Right cardiac atrium (tissue), 5 donors: Measurements from ENCODE around the gene NPY. TPM values are rescaled to one million over a fixed set of nuclear protein-coding genes. Genes with fewer than 3 reads are reported as not detected.

Source experiments
- ATAC-seq, 2 donors: fragments of 200-7000 bp; cut with Tn5 transposase; one replicate each; pipeline versions ENCODE4 v1.8.0 to v1.9.1; 2020; ENCODE audit warnings: moderate library complexity in 2 of 2, mild to moderate bottlenecking in 1 of 2
- DNase-seq, 3 donors: peaks; one replicate each; pipeline ENCODE4 v3.0.0-alpha.2; 2020
- H3K27ac ChIP-seq: one replicate; pipeline ENCODE4 v1.5.1; 2013; ENCODE audit warnings: mild to moderate bottlenecking, low read length, control low read depth, moderate library complexity
- H3K27me3 ChIP-seq: one replicate; pipeline ENCODE4 v1.6.1; 2013; ENCODE audit not compliant: control insufficient read depth, insufficient read depth
- H3K4me1 ChIP-seq: one replicate; pipeline ENCODE4 v1.6.1; 2013; ENCODE audit warnings: low read length; ENCODE audit not compliant: control insufficient read depth, insufficient read depth
- H3K4me3 ChIP-seq: one replicate; pipeline ENCODE4 v1.5.1; 2013; ENCODE audit warnings: low read length, control low read depth
- H3K9me3 ChIP-seq: one replicate; pipeline ENCODE4 v1.6.1; 2013; ENCODE audit warnings: low read length; ENCODE audit not compliant: control insufficient read depth
- WGBS: extraction: QIAGEN DNeasy Blood & Tissue Kit; methylation state at CpG from one replicate; pipeline ENCODE4 v1.1.7; 2013; 5-methylcytosine and 5-hydroxymethylcytosine counted together
- intact Hi-C, 4 donors: fragments of 100-400 bp; cut with DNase I; formaldehyde crosslinking; loops; one replicate each; pipeline versions ENCODE4 v1.11.0 to v1.14.0; 2022 to 2023
- polyA plus RNA-seq: library from polyadenylated mRNA; stranded (reverse); fragments of 200-250 nt; gene quantifications from one replicate; pipeline ENCODE4 v1.2.3, GENCODE V29; 2013
- total RNA-seq, 4 donors: library from RNA; stranded (reverse); fragmentation: NEBNext Ultra II Directional; extraction: Animal tissue kit (Norgen Biotek cat#: 25700); gene quantifications; one replicate each; pipeline ENCODE4 v1.2.1, GENCODE V29; 2021
- donor health status: healthy with polysubstance abuse.
- donor health status: DM: no; HTN: yes; CAD: no.
- donor health status: DM: no; HTN: no; CAD: no.
- donor health status: DM: no; HTN: yes; CAD: no; lungs with severe emphysema.
- donor health status: DM: yes; HTN: yes; CAD: no.

The NPY gene
- total and polyA plus RNA-seq, 5 donors = 1.9 TPM; not detected in 4

- Histone ChIP-seq H3K9me3 (no peaks in the 10 kb centered on the region), H3K4me3 (no peak overlapping the region), H3K27me3 (no peaks in the 10 kb centered on the region), H3K27ac (no peak overlapping the region), H3K4me1 (no peaks in the 10 kb centered on the region)
- ATAC-seq (no peak), DNase-seq (no peak)
- WGBS = 76% methylated on average over 6 of the region's 6 CpGs
- intact Hi-C loops = no loop called here
Measured at GRCh38 chr7:24316340-24316739, 32.4 kb downstream of the NPY start.

DNA sequence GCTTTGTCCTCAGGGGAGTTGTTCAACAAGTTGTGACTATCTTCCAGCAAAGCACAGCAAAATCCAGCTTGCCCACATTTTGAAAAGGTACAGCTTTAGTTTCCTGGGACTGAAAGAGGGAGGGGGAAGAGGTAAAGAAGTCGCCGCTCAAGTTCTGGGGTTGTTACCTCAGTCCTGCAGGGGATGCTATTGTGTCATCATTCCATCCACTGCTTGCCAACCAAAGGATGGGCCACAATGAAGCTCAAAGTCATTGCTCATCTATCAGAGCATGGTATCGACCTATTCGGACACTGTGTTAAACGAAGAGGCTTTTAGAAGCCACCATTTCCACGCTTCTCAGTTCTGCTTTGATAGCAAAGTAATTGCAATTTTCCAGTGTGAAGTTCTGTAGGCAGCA is 34.3 kb downstream of the NPY start:
- no peak overlapping the region for H3K27ac ChIP-seq
- no peak overlapping the region for H3K4me3 ChIP-seq
- no peaks in the 10 kb centered on the region for H3K4me1 ChIP-seq
- no peaks in the 10 kb centered on the region for H3K9me3 ChIP-seq
- 58% methylated on average over 6 of the region's 6 CpGs for WGBS
- H3K27me3 ChIP-seq = no peaks in the 10 kb centered on the region
- no peak for DNase-seq
- no peak for ATAC-seq
- intact Hi-C loops = no loop called here

DNA sequence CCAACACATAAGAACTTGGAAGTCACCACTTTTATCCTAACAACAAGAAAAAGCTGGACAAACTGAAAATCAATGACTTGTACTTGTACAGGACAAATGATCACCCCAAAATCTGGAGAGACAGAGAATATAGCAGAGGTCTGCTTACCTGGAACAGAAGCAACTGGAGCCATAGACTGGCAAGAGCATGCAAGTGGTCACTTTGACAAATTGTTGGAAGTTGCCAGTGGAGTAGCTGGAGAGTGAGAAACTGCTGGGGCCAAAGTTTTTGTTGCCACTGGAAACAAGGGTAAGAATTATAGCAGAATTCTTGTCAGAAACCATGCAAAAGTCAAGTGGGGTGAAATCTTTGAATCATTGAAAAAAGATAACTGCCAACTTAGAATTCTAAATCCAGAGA is 35.2 kb downstream of the NPY start:
- no peak overlapping the region for H3K4me3 ChIP-seq
- DNase-seq = no peak
- intact Hi-C loops = no loop called here
- no peaks in the 10 kb centered on the region for H3K4me1 ChIP-seq
- H3K27me3 ChIP-seq = no peaks in the 10 kb centered on the region
- no peak for ATAC-seq
- H3K9me3 ChIP-seq = no peaks in the 10 kb centered on the region
- no peak overlapping the region for H3K27ac ChIP-seq

GRCh38 chr7:24323961-24324480 is 40.0 kb downstream of the NPY start:
- Histone ChIP-seq H3K9me3 (no peaks in the 10 kb centered on the region), H3K4me3 (no peak overlapping the region), H3K27ac (no peak overlapping the region), H3K4me1 (no peaks in the 10 kb centered on the region), H3K27me3 (no peaks in the 10 kb centered on the region)
- WGBS = 57% methylated on average over 3 of the region's 3 CpGs
- intact Hi-C loops = no loop called here
- no peak for DNase-seq
- no peak for ATAC-seq

DNA sequence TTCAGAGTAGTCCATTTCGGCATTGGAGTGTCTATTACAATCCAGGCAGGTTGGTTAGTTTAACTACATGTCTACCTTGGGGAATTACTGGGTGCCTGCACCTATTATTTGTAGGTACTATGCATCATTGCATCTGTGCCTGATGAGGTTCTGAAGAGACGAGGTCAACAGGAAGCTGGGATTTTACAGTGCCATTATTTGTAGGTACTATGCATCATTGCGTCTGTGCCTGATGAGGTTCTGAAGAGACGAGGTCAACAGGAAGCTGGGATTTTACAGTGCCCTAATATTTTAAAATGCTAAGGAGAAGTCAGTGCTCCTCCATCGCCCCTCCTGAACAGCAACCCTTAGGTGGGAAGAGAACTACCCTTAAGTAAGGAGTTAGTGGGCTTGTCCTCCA is 41.7 kb downstream of the NPY start:
- H3K9me3 ChIP-seq = no peaks in the 10 kb centered on the region
- H3K4me1 ChIP-seq = no peaks in the 10 kb centered on the region
- no peaks in the 10 kb centered on the region for H3K27me3 ChIP-seq
- intact Hi-C loops = no loop called here
- no peak overlapping the region for H3K27ac ChIP-seq
- 86% methylated on average over 5 of the region's 5 CpGs for WGBS
- ATAC-seq (no peak), DNase-seq (no peak)
- no peak overlapping the region for H3K4me3 ChIP-seq

- 65% methylated on average over 5 of the region's 5 CpGs for WGBS
- ATAC-seq = no peak
Measured at GRCh38 chr7:24328050-24328449, 44.1 kb downstream of the NPY start.

GRCh38 chr7:24328894-24329293 is 44.9 kb downstream of the NPY start:
- H3K4me3 ChIP-seq = no peak overlapping the region
- no peak for ATAC-seq
- WGBS = 77% methylated on average over 2 of the region's 2 CpGs
- DNase-seq = no peak
- H3K9me3 ChIP-seq = no peaks in the 10 kb centered on the region
- no peaks in the 10 kb centered on the region for H3K27me3 ChIP-seq
- intact Hi-C loops = no loop called here
- no peak overlapping the region for H3K27ac ChIP-seq
- H3K4me1 ChIP-seq = no peaks in the 10 kb centered on the region

More at GRCh38 chr7:24328050-24328449, 44.1 kb downstream of the NPY start:
- DNase-seq = no peak
- Histone ChIP-seq H3K9me3 (no peaks in the 10 kb centered on the region), H3K4me1 (no peaks in the 10 kb centered on the region), H3K27ac (no peak overlapping the region), H3K4me3 (no peak overlapping the region), H3K27me3 (no peaks in the 10 kb centered on the region)
- intact Hi-C loops = no loop called here

DNA sequence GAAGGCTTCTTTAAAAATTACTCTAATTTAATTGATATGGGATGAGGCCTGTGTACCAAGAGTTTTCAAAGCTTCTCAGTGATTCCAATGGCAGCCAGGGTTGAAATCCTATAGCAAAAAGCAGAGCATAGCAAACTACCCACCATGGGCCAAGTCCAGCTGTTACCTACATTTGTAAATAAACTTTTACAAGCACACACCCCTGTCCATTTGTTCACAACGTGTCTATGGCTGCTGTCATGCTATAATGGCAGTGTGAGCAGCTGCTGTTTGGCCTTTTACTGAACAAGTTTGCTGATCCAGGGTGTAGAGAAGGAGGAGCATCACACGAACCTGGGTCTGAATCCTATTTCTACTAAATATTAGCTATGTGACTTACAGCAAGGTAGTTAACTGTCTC is 50.0 kb downstream of the NPY start:
- intact Hi-C loops = no loop called here
- no peaks in the 10 kb centered on the region for H3K27me3 ChIP-seq
- ATAC-seq = no peak
- no peaks in the 10 kb centered on the region for H3K4me1 ChIP-seq
- 45% methylated on average over 2 of the region's 2 CpGs for WGBS
- H3K27ac ChIP-seq = no peak overlapping the region
- H3K9me3 ChIP-seq = no peaks in the 10 kb centered on the region
- no peak overlapping the region for H3K4me3 ChIP-seq
- no peak for DNase-seq

- Histone ChIP-seq H3K27ac (no peak overlapping the region), H3K27me3 (no peaks in the 10 kb centered on the region), H3K4me3 (no peak overlapping the region), H3K4me1 (no peaks in the 10 kb centered on the region), H3K9me3 (no peaks in the 10 kb centered on the region)
- DNase-seq = no peak
- no peak for ATAC-seq
- WGBS = 78% methylated on average over 3 of the region's 3 CpGs
- intact Hi-C loops = no loop called here
Measured at GRCh38 chr7:24334627-24335026, 50.6 kb downstream of the NPY start.

DNA sequence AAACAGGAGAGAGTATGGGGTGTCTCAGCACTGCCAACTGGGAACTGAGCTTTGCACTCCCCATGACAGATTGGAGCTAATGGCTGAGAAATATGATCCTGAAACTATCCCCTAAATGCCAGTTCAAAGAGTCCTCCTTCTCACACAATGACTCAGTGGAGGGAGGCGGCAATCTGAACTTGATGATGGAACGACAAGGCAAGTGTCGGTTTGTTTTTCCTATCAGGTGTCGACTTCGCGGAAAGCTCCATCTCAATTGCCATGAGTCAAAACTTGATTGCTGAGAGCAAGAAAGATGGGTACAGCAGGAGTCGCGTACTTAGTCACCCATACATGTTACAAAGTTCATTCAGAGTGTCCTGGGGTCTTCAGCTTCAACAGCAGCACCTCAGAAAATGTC is 52.5 kb downstream of the NPY start:
- no peak for DNase-seq
- 26% methylated on average over 8 of the region's 8 CpGs for WGBS
- Histone ChIP-seq H3K4me1 (no peaks in the 10 kb centered on the region), H3K27ac (no peak overlapping the region), H3K9me3 (no peaks in the 10 kb centered on the region), H3K27me3 (no peaks in the 10 kb centered on the region), H3K4me3 (no peak overlapping the region)
- intact Hi-C loops = no loop called here
- no peak for ATAC-seq

GRCh38 chr7:24337180-24337579 is 53.2 kb downstream of the NPY start:
- Histone ChIP-seq H3K27ac (no peak overlapping the region), H3K9me3 (no peaks in the 10 kb centered on the region), H3K27me3 (no peaks in the 10 kb centered on the region), H3K4me1 (no peaks in the 10 kb centered on the region), H3K4me3 (no peak overlapping the region)
- intact Hi-C loops = no loop called here
- ATAC-seq (no peak), DNase-seq (no peak)
- WGBS = 41% methylated on average over 6 of the region's 6 CpGs

DNA sequence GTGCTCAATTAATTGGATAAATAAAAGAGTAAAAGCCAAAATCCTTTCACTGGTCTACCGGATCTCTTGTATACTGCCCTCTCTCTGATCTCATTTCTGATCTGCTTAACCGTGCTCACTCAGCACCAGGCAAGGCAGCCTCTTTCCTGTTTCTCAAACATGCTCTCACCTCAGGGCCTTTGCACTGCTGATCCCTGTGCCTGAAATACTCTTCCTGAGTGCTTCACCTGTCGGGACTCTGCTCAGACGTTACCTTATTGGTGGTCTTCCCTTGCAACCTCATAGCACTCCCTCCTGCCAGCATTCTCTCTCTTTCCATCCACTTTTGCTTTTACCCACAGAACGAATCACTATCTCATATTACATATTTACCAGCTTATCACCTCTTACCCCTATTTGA is 55.6 kb downstream of the NPY start:
- DNase-seq = no peak
- ATAC-seq = no peak
- Histone ChIP-seq H3K27ac (no peak overlapping the region), H3K4me1 (no peaks in the 10 kb centered on the region), H3K4me3 (no peak overlapping the region), H3K9me3 (no peaks in the 10 kb centered on the region), H3K27me3 (no peaks in the 10 kb centered on the region)
- WGBS = 79% methylated on average over 5 of the region's 5 CpGs
- intact Hi-C loops = no loop called here
